Activated CD8-positive, alpha-beta T cell treated with anti-CD3 and anti-CD28 coated beads for 36 hours (primary cell): ENCODE measurements around the gene RBM8A. TPM values are rescaled to one million over a fixed set of nuclear protein-coding genes. Genes with fewer than 3 reads are reported as not detected.
"Not testable (repeated sequence)": the region's sequence is repeated elsewhere in the genome, so short reads cannot be mapped to it uniquely, and the experiment has no call there.

Experiments
- ATAC-seq: fragments of 200-7000 bp; cut with Tn5 transposase; one replicate; pipeline ENCODE4 v1.10.0; 2021; ENCODE audit warnings: mild to moderate bottlenecking, moderate library complexity
- CTCF ChIA-PET: fragments of 350-600 bp; sonication (Branson Sonifier 250); formaldehyde crosslinking; loops from one replicate; lab custom pipeline; 2021; ENCODE audit warnings: antibody characterized with exemption; lab: Charles Lee
- POLR2A ChIA-PET: fragments of 350-600 bp; sonication (Branson Sonifier 250); formaldehyde crosslinking; loops from one replicate; lab custom pipeline; 2021; ENCODE audit warnings: antibody characterized with exemption; lab: Charles Lee
- DNase-seq: peaks from one replicate; pipeline ENCODE4 v3.0.0-alpha.2; 2020
- H3K27ac Mint-ChIP-seq: one replicate; pipeline ENCODE4 v1.8.0; 2021; ENCODE audit warnings: mild to moderate bottlenecking, mixed read lengths
- H3K27me3 Mint-ChIP-seq: one replicate; pipeline ENCODE4 v1.8.0; 2021; ENCODE audit warnings: mixed read lengths
- H3K36me3 Mint-ChIP-seq: one replicate; pipeline ENCODE4 v1.8.0; 2021; ENCODE audit warnings: low read depth, mixed read lengths
- H3K4me1 Mint-ChIP-seq: one replicate; pipeline ENCODE4 v1.8.0; 2021; ENCODE audit warnings: low read depth, mixed read lengths
- H3K4me3 Mint-ChIP-seq: one replicate; pipeline ENCODE4 v1.8.0; 2021; ENCODE audit warnings: mild to moderate bottlenecking, moderate library complexity, mixed read lengths
- H3K9me3 Mint-ChIP-seq: one replicate; pipeline ENCODE4 v1.8.0; 2021; ENCODE audit warnings: mixed read lengths
- CTCF ChIP-seq: fragments of 200-600 bp; IDR thresholded peaks from one replicate; pipeline ENCODE4 v1.8.0; 2022; ENCODE audit warnings: antibody characterized with exemption, mild to moderate bottlenecking
- intact Hi-C: fragments of 100-400 bp; cut with micrococcal nuclease; formaldehyde crosslinking; loops from one replicate; pipeline ENCODE4 v1.10.0; 2022
- total RNA-seq, 2 experiments: library from RNA; stranded (reverse); gene quantifications; one replicate each; pipeline ENCODE4 v1.2.3, GENCODE V29; 2021

The RBM8A gene
- total RNA-seq, 2 experiments from 2014 or later, result 261 to 269 TPM

DNA sequence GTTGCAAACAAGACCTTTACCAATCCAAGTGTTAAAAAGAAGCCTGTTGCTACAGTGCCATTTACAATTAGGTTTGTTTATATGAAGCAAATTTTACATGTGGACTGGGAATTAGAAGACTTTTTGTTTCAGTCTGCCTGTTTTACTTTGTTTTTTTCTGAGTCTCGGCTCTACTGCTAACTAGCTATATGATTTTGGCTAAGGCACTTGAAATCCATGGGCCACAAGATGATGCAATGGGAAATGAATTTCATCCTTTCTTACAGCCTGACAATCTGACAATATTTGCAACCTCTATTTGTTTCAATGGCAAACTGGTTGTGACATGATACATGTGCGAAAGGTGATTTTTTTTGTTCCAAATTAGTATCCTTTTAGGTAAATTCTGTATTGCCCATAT, 5.0 kb downstream of the RBM8A start:
- Mint-ChIP-seq H3K9me3 (no peaks in the 10 kb centered on the region), H3K4me1 (peaks cover 46% of the 10 kb centered on the region), H3K36me3 (peaks cover 26% of the 10 kb centered on the region), H3K4me3 (no peak overlapping the region), H3K27me3 (no peaks in the 10 kb centered on the region), H3K27ac (peak overlapping the region; percentile 67)
- intact Hi-C loops, result no loop called here
- no peak for TF ChIP-seq CTCF
- ChIA-PET POLR2A (interaction anchor here (1.1 to 1.6 kb wide), 6 partner anchors 10 to 78 kb away, joined by 3 to 11 read pairs (median 4); partner anchors contain the start of genes ANKRD34A and POLR3GL), CTCF (interaction anchor here (1.5 kb wide), 2 partner anchors 32 to 77 kb away, joined by 3 to 6 read pairs; partner anchors contain the start of gene NUDT17)
- DNase-seq (no peak), ATAC-seq (no peak)

- DNase-seq, H3K9me3 Mint-ChIP-seq, intact Hi-C loops, CTCF ChIA-PET, ATAC-seq, H3K27me3 Mint-ChIP-seq: not testable (repeated sequence)
- H3K36me3 Mint-ChIP-seq, result peaks cover 37% of the 10 kb centered on the region
- POLR2A ChIA-PET, result interaction anchor here (1.0 kb wide), 1 partner anchor 64 kb away, joined by 3 read pairs; no protein-coding TSS in a partner anchor
- peak overlapping the region; percentile 96 for H3K4me3 Mint-ChIP-seq
- peaks cover 49% of the 10 kb centered on the region for H3K4me1 Mint-ChIP-seq
- H3K27ac Mint-ChIP-seq, result peak overlapping the region; percentile 46
These were observed 7.0 kb downstream of the RBM8A start for GRCh38 chr1:145920297-145920696.

GRCh38 chr1:145918992-145919939, 8.0 kb downstream of the RBM8A start:
- H3K4me3 Mint-ChIP-seq, result peak overlapping the region; percentile 96
- POLR2A ChIA-PET, result interaction anchor here (0.6 to 4.3 kb wide), 30 partner anchors 8 to 638 kb away, joined by 3 to 34 read pairs (median 4); partner anchors contain the start of genes ANKRD34A, ITGA10, LIX1L and NUDT17
- DNase-seq (peak; percentile 49), ATAC-seq (peak; percentile 4)
- H3K27ac Mint-ChIP-seq, result peak overlapping the region; percentile 97
- no peaks in the 10 kb centered on the region for H3K27me3 Mint-ChIP-seq
- intact Hi-C loops, result loop anchor here (10.0 kb wide), 1 partner anchor 74 kb away; the partner anchor contains the start of gene NUDT17
- CTCF ChIA-PET, result interaction anchor here (0.7 to 1.8 kb wide), 7 partner anchors 8 to 73 kb away, joined by 3 to 7 read pairs (median 3); partner anchors contain the start of genes ANKRD34A, ITGA10, POLR3GL and RBM8A
- no peaks in the 10 kb centered on the region for H3K9me3 Mint-ChIP-seq
- no peak for TF ChIP-seq CTCF
- peaks cover 52% of the 10 kb centered on the region for H3K4me1 Mint-ChIP-seq
- H3K36me3 Mint-ChIP-seq, result peaks cover 39% of the 10 kb centered on the region

DNA sequence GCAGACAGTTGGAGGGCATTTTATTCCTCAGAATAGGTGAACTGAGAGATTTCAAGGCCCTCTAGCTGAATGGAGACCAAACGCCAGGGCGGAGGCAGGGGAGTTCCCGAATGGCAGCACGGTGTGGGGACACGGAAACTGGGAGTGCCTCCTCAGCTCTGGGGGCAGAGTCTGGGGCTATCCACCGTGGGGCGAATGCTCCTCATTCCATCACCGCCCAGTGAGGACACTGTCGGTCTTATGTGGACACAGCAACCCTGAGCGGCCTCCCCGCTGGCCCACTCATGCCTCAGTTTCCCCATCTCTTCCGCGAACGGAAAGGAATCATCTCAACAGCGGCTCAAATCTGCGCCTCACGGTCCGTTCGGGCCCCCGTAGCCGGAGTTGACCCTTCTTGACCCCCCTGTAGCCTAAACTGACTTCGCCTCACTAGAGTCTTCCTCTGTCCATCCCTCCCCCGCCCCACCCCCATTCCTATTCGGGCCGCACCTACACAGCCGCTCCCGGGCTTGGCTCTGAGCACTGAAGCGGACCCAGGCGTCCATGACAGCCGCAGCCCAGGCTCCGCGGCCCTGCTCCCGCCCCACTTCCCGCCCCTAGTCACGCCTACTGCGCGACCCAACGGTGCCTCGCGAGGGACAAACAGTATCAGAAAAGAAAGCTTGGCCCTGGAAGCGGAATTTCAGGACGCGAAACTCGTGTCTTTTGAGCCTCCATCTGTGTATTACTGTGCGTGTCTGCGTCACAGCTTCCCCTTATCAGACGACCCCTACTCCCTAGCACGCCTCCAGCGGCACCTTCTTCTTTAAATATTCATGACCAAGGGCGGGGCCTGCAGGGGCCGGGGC, 8.9 kb downstream of the RBM8A start, which contains the start of gene PEX11B:
Gene PEX11B (minus strand): TSS at position 574 of the 848 bp plus-strand sequence. CDS start 29 bp downstream, at position 545.
- POLR2A ChIA-PET, result interaction anchor here (0.6 to 4.3 kb wide), 27 partner anchors 9 to 637 kb away, joined by 3 to 34 read pairs (median 4); partner anchors contain the start of genes ANKRD34A, ITGA10, LIX1L and NUDT17
- Mint-ChIP-seq H3K27me3 (no peaks in the 10 kb centered on the region), H3K9me3 (no peaks in the 10 kb centered on the region), H3K4me3 (peak within 1 kb of the TSS; percentile 96), H3K27ac (peak within 1 kb of the TSS; percentile 97), H3K4me1 (peaks cover 51% of the 10 kb centered on the region), H3K36me3 (peaks cover 42% of the 10 kb centered on the region)
- intact Hi-C loops, result loop anchor here (10.0 kb wide), 1 partner anchor 74 kb away; the partner anchor contains the start of gene NUDT17
- CTCF ChIA-PET, result interaction anchor here (1.1 to 2.1 kb wide), 8 partner anchors 9 to 74 kb away, joined by 3 to 7 read pairs (median 4); partner anchors contain the start of genes ANKRD34A, POLR3GL and RBM8A
- ATAC-seq (peak; percentile 92), DNase-seq (peak; percentile 96)
- no peak for TF ChIP-seq CTCF
